Measurements from ENCODE around the gene RIMBP2. TPM values are rescaled to one million over a fixed set of nuclear protein-coding genes. Genes with fewer than 3 reads are reported as not detected.

The RIMBP2 gene
- total and polyA plus RNA-seq, 9 donors, result 1.1 to 16.2 (median 3.5) TPM

- Histone ChIP-seq H3K4me1 (ENCODE audit: insufficient read depth) (no peaks in the 10 kb centered on the region), H3K27ac (no peak overlapping the region), H3K27me3 (no peaks in the 10 kb centered on the region), H3K4me3 (no peak overlapping the region), H3K9me3 (no peaks in the 10 kb centered on the region), H3K36me3 (no peaks in the 10 kb centered on the region)
- no peak for DNase-seq
- intact Hi-C loops (cut with DNase I), result no loop called here
- 36 to 43% (median 40%) methylated on average over 14 of the region's 14 CpGs for WGBS, 3 donors
- TF ChIP-seq POLR2A (IDR thresholded peaks at IDR 0.05) (no peak), EP300 (IDR thresholded peaks at IDR 0.05) (no peak), CTCF (IDR thresholded peaks at IDR 0.05) (no peak)
Observed at GRCh38 chr12:130737731-130738130, 21.6 kb upstream of the RIMBP2 start.

- Histone ChIP-seq H3K27me3 (no peaks in the 10 kb centered on the region), H3K27ac (no peak overlapping the region), H3K4me3 (no peak overlapping the region), H3K9me3 (no peaks in the 10 kb centered on the region), H3K36me3 (no peaks in the 10 kb centered on the region), H3K4me1 (ENCODE audit: insufficient read depth) (no peaks in the 10 kb centered on the region)
- TF ChIP-seq POLR2A (IDR thresholded peaks at IDR 0.05) (no peak), EP300 (IDR thresholded peaks at IDR 0.05) (no peak), CTCF (IDR thresholded peaks at IDR 0.05) (no peak)
- DNase-seq, result no peak
- 37 to 45% (median 38%) methylated on average over 9 of the region's 9 CpGs for WGBS, 3 donors
- intact Hi-C loops (cut with DNase I), result no loop called here
Observed at GRCh38 chr12:130729344-130729743, 13.2 kb upstream of the RIMBP2 start.

DNA sequence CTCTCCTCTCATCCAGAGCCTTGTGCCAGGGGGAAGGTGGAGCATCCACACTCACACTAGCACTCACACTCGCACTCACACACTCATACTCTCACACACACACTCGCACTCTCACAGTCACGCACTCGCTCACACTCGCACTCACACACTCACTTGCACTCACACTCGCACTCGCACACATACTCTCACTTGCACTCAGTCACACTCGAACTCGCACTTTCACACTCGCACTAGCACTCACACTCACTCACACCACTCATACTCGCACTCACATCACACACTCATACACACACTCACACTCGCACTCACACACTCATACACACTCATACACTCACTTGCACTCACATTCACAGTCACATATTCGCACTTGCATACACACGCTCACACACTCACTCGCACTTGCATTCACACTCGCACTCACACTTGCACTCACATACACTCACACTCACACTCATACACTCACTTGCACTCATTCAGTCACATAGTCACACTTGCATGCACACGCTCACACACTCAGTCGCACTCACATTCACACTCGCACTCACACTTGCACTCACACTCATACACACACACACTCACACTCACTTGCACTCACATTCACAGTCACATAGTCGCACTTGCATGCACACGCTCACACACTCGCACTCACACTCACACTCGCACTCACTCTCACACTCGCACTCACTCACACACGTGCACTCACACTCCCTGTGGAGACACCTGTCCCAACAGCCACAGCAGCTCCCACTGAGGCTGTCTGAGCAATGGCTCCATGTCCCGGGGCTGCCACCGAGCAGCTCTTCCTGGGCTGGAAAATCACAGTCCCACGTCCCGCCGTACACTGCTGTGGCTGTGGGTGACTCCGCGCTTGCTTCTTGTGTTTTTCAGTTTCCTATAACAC, 12.3 kb upstream of the RIMBP2 start:
- no peaks in the 10 kb centered on the region for H3K27me3 ChIP-seq
- no peak for TF ChIP-seq CTCF (IDR thresholded peaks at IDR 0.05)
- TF ChIP-seq POLR2A (IDR thresholded peaks at IDR 0.05), result no peak
- TF ChIP-seq EP300 (IDR thresholded peaks at IDR 0.05), result no peak
- no peak overlapping the region for H3K4me3 ChIP-seq
- no peaks in the 10 kb centered on the region for H3K4me1 ChIP-seq (ENCODE audit: insufficient read depth)
- intact Hi-C loops (cut with DNase I), result no loop called here
- H3K9me3 ChIP-seq, result no peaks in the 10 kb centered on the region
- H3K27ac ChIP-seq, result no peak overlapping the region
- H3K36me3 ChIP-seq, result no peaks in the 10 kb centered on the region
- no peak for DNase-seq
- 89 to 91% (median 90%) methylated on average over 32 of the region's 32 CpGs for WGBS, 3 donors

- H3K4me3 ChIP-seq, result no peak overlapping the region
- 29 to 38% (median 35%) methylated on average over 8 of the region's 8 CpGs for WGBS, 3 donors
- no peak for DNase-seq
Observed at GRCh38 chr12:130719263-130719859, 3.3 kb upstream of the RIMBP2 start.

More at GRCh38 chr12:130719263-130719859, 3.3 kb upstream of the RIMBP2 start:
- Histone ChIP-seq H3K27me3 (no peaks in the 10 kb centered on the region), H3K36me3 (no peaks in the 10 kb centered on the region), H3K9me3 (no peaks in the 10 kb centered on the region), H3K27ac (no peak overlapping the region), H3K4me1 (ENCODE audit: insufficient read depth) (no peaks in the 10 kb centered on the region)
- intact Hi-C loops (cut with DNase I), result no loop called here
- TF ChIP-seq POLR2A (IDR thresholded peaks at IDR 0.05) (no peak), EP300 (IDR thresholded peaks at IDR 0.05) (no peak), CTCF (IDR thresholded peaks at IDR 0.05) (no peak)
